Retina (tissue), 1 donor: ENCODE results near the gene MYL5.
"Not testable (repeated sequence)": the region's sequence is repeated elsewhere in the genome, so short reads cannot be mapped to it uniquely, and the experiment has no call there.

Experiments used
- DNase-seq: peaks from one replicate; pipeline ENCODE4 v3.0.0-alpha.2; 2016

The MYL5 gene

GRCh38 chr4:687048-687970 is 13.0 kb downstream of the MYL5 start:
- DNase-seq: no peak

DNA sequence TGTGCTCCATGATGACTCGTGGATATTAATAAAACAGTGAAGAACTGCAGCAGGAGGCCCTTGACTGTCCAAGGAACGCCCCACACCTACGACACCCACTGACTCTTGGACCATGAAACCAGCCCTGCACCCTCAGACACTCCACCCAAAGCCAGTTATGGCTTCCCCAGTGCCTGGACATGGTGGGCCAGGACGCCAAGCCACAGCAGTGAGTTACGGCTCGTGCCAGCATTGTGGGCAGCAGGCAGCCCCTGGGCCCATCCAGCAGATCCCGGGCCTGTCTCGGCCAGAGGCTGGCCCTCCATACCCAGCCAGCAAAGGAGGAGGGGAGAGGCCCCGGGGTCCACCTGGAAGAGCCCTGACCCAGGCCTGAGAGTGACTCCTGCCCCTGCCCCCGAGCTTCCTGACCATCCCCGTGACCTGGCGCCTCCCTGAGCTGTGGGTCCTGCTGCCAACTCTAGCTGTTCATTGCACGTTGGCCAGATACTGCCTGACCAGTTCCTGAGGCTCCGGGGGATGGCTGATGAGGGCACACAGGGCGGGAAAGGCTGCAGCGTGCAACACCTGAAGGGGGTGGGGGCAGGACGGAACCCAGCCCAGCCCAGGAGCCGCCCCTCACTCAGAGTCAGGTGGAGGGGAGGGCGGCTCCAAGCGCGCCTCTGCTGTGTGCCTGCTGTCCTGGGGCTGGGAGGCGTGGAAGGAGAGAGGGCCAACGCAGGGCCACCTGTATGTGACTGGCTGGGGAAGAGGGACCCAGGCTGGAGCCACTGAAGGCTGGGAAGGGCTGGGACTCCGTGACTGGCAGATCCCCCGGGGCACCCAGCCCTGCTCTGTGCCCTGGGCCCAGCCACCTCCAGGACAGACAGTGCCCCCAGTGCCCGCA is 13.9 kb downstream of the MYL5 start:
- DNase-seq: no peak

DNA sequence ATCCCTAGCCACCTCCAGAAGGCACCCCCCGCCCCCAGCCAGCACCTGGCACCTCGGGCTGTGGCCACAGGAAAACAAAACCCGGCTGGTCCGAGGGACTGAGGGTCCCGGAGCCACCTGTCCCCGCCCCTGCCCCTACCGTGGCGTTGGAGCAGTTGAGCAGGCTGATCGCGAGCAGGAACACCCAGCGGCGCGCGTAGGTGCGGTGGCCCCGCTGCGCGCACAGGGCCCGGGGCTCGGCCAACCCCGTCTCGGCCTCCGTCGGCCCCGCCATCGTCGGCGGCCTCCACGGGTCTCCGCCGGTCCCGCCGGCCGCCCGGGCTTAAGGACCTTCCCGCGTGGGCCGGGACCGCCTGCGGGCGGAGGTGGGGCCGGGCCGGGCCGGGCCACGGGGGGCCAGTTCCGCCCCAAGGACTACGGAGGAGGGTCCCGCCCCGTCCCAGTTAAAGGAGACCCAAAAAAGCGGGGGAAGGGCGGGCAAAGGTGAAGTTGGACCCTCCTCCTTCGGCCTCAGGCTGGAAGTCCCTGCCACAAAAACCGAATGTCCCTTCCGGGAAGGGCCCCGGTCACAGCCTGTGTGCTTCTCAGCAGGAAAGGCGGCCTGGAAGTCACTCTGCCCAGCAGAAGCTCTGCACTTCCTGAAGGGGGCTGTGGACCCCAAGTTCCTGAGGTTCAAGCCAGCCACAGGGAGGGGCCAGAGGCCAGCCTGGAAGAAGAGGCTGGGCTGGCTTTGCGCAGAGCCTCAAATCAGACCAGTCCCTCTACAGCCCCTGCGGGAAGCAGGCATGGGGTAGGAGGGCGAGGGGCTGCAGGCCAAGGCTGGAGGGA is 14.7 kb downstream of the MYL5 start, which contains the start of gene SLC49A3:
Gene SLC49A3 (minus strand): TSS at position 298 of the 828 bp plus-strand sequence. CDS start 24 bp downstream, at position 274.
- DNase-seq: no peak

DNA sequence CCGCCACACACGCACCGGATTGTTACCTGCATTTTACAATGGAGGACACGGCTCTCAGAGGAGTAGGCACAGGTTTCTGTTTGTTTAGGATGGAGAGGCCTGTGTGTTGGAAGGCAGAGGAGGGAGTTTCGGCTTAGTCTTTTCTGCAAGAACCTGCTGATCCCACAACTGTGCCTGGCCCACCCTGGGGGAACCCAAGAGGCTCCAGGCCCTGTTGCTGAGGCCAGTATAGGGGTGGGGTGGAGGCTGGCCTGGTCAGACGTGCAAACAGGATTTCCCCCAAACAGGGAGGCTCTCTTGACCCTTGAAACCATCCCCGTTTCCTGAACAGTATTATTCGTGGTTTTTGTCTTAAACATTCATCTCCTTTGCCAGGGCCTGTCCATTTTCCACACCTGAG is 15.4 kb downstream of the MYL5 start:
- DNase-seq: no peak

- DNase-seq: no peak
Measured at GRCh38 chr4:692771-693554, 18.6 kb downstream of the MYL5 start.

DNA sequence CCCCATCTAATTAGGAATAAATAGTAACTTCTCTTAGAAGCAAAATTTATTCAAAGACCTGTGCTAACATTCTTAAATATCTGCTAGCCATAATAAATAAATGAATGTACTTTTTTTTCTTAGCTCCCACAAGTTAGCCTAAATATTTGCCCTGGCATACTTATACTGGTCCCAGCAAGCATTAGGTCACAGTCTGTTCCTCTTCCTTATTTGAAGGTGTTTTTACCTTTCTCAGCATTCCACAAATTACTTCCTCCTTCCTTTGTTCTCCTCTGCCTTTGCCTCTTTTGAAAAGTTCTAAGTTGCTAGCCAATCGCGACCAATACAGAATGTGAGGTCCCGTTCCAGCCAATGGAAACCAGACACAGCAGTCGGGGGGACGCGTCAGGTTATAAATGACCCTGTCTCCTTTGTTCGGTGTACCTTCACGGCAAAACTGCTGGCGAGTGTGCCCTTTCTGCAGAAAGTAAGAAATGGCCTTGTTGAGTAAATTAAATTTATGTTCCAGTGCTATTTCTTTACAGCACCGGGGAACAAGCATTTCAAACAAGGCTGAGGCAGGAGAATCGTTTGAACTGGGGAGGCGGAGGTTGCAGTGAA is 20.1 kb downstream of the MYL5 start:
- DNase-seq: not testable (repeated sequence)

GRCh38 chr4:699816-700580 is 25.7 kb downstream of the MYL5 start:
- no peak for DNase-seq

DNA sequence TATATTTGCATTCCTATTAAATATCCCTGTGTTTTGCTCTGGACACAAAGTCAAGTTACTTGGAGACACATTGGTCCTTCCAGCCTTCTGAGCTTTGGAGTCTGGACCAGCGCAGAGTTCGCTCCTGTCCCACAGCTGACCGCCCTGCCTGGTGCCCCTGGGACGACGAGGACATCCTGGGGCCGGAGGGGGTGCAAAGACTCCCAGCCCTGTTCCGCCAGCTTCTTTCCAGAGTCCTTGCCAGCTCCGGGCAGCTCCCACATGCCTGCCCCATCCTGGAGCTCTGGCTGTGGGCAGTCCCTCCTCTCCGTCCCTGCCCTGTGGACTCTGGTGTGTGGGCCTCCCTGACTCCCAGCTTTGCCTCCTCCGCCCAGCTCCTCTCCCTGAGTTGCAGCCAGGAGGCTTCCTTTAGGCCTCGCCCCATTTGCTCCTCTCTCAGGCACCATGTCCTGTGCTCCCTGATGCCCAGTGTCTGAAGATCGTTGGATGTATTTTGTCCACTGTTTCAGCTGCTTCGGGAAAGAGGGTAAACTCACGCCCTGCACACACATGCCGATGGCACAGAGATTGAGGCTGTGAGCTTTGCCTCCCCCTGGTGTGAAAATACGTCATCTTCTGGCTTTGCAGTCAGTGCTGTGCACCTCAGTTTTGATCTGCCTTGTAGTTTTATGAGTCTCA is 26.4 kb downstream of the MYL5 start:
- no peak for DNase-seq

DNA sequence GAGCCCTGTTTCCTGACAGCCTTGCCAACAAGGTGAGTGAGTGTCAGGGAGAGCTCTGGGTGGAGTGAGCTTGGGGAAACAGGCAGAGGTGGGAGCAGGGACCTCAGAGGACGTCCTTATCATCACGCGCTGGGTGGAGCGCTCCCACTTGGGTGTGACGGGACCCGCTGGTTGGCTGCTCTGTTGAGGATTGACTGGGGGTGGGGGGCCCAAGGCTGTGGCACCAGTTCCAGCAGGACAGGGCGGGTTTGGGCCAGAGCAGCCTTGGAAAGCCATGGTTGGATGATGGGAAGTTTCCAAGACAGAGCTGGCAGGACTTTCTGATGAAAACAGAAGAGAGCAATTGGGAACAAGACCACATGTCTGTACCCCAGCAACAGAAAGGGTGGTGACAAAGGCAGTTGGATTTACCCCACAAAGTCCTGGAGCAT is 28.3 kb downstream of the MYL5 start:
- DNase-seq: no peak

- no peak for DNase-seq
Measured at GRCh38 chr4:703336-704197, 29.2 kb downstream of the MYL5 start.

DNA sequence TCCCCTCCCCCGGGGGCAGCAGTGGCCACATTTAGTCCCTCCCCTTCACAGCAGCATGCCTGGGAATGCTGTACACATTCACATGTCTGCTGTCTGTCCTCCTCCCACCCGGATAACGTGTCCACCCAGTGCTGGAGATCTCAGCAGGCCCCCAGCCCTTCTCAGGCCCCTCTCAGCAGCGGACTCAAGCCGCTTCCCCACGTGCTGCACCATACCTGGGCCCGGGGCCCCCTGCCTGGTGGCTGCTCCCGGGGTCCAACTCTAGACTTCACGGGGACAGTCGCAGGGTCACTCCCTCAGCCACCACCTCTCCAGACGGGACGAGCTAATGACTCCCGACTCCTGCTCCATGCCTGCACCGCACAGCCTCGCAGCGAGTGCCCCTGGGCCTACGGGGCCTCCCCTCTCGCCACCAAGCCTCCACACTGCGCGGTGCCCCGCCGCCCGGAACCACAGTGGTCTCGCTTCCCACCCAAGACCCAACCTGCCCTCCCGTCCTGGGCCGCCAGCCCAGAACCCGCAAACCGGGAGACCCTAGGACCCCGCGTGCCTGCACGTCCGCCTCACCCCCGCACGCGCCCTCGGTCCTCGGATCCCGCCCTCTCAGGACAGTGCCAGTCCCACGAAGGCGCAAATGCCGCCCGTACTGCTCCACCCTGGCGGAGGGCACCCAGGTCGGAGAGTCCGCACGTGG is 30.0 kb downstream of the MYL5 start:
- DNase-seq: no peak

DNA sequence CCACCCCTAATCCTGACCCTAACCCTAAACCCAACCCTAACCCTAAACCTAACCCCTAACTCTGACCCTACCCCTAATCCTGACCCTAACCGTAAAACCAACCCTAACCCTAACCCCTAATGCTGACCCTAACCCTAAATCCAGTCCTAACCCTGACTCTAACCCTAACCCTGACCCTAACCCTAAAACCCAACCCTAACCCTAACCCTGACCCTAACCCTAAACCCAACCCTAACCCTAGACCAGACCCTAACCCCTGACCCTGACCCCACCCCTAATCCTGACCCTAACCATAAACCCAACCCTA is 30.6 kb downstream of the MYL5 start:
- DNase-seq: no peak

GRCh38 chr4:705278-706082 is 31.1 kb downstream of the MYL5 start, which contains the start of gene PCGF3:
Gene PCGF3 (plus strand): TSS chr4:705832. CDS start chr4:733681, 27,849 bp downstream.
- DNase-seq: peak; percentile 90

DNA sequence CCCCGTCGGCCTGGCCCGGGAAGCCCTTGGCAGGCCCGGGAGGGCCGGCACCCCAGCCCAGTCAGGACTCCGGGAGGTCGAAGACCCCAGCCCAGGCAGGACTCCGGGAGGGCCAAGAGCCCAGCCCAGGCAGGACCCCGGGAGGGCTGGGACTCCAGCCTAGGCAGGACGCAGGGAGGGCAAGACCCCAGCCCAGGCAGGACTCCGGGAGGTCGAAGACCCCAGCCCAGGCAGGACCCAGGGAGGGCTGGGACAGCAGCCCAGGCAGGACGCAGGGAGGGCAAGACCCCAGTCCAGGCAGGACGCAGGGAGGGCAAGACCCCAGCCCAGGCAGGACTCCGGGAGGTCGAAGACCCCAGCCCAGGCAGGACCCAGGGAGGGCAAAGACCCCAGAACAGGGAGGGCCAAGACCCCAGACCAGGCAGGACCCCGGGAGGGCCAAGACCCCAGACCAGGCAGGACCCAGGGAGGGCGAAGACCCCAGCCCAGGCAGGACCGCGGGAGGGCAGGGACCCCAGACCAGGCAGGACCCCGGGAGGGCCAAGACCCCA is 31.8 kb downstream of the MYL5 start:
- DNase-seq: not testable (repeated sequence)

GRCh38 chr4:706834-707598 is 32.7 kb downstream of the MYL5 start:
- DNase-seq: no peak

GRCh38 chr4:707929-708630 is 33.7 kb downstream of the MYL5 start:
- no peak for DNase-seq
